Stimulated activated CD8-positive, alpha-beta memory T cell treated with anti-CD3 and anti-CD28 coated beads, Interleukin-2, amount 100 ng/mL, for 1 hour (primary cell): ENCODE data around the gene ANKRD34A.

Experiments
- DNase-seq, 2 donors: peaks; one replicate each; pipeline ENCODE4 v3.0.0-alpha.2; 2020; ENCODE audit warnings: low read depth in 2 of 2

The ANKRD34A gene

GRCh38 chr1:145967288-145967687 lies 2.9 kb upstream of the ANKRD34A start:
- no peak for DNase-seq

GRCh38 chr1:145965119-145965744 lies 857 bp upstream of the ANKRD34A start:
- no peak for DNase-seq

GRCh38 chr1:145963265-145964019 lies 933 bp downstream of the ANKRD34A start:
- DNase-seq, result no peak

GRCh38 chr1:145962157-145963102 lies 1.9 kb downstream of the ANKRD34A start:
- no peak for DNase-seq

- no peak for DNase-seq
Measured at GRCh38 chr1:145961425-145962156, 2.8 kb downstream of the ANKRD34A start.

GRCh38 chr1:145961109-145961424 lies 3.3 kb downstream of the ANKRD34A start:
- no peak for DNase-seq

GRCh38 chr1:145960468-145961108 lies 3.8 kb downstream of the ANKRD34A start:
- DNase-seq, result peak in 1 of 2 donors; percentile 31

GRCh38 chr1:145959957-145960467 lies 4.4 kb downstream of the ANKRD34A start:
- no peak for DNase-seq

- no peak for DNase-seq
Measured at GRCh38 chr1:145959333-145959732, 5.0 kb downstream of the ANKRD34A start.

- DNase-seq, result no peak
Measured at GRCh38 chr1:145958734-145959133, 5.6 kb downstream of the ANKRD34A start.

- peak; percentile 88 for DNase-seq
Measured at GRCh38 chr1:145957443-145958319, 6.7 kb downstream of the ANKRD34A start, which contains the start of gene LIX1L. LIX1L (minus strand) TSS chr1:145958017; CDS start chr1:145957927, 90 bp downstream.

- no peak for DNase-seq
Measured at GRCh38 chr1:145956781-145957442, 7.5 kb downstream of the ANKRD34A start.

GRCh38 chr1:145956361-145956760 lies 8.0 kb downstream of the ANKRD34A start:
- DNase-seq, result no peak

GRCh38 chr1:145955436-145955835 lies 8.9 kb downstream of the ANKRD34A start:
- no peak for DNase-seq

- DNase-seq, result no peak
Measured at GRCh38 chr1:145953861-145954260, 10.5 kb downstream of the ANKRD34A start.

GRCh38 chr1:145952903-145953302 lies 11.5 kb downstream of the ANKRD34A start:
- DNase-seq, result no peak

- DNase-seq, result no peak
Measured at GRCh38 chr1:145951526-145951925, 12.8 kb downstream of the ANKRD34A start.

GRCh38 chr1:145949219-145949618 lies 15.2 kb downstream of the ANKRD34A start:
- DNase-seq, result no peak

GRCh38 chr1:145947551-145947950 lies 16.8 kb downstream of the ANKRD34A start:
- no peak for DNase-seq
